A549 (cell line): Measurements from ENCODE around the gene RHOF.

ENCODE experiments used
- CTCF ChIP-seq: fragments of >200 bp; sonication (Bioruptor Twin); formaldehyde crosslinking; IDR thresholded peaks from 3 replicates; pipeline ENCODE4 v1.5.1; 2016
- EP300 ChIP-seq, 2 experiments: fragments of >200 bp; sonication (Bioruptor Twin); formaldehyde crosslinking; IDR thresholded peaks; 2 replicates in 1 of 2; 3 replicates in 1 of 2; pipeline ENCODE4 v1.6.1; 2016 to 2017
- HOXA7 ChIP-seq: fragments of 250-450 bp; sonication (Bioruptor Pico); IDR thresholded peaks from 2 replicates; pipeline ENCODE4 v1.5.0; 2020; ENCODE audit warnings: mild to moderate bottlenecking, moderate library complexity
- JUN ChIP-seq, 2 experiments: fragments of >200 bp; sonication (Bioruptor Twin); formaldehyde crosslinking; IDR thresholded peaks; 2 replicates in 1 of 2; 3 replicates in 1 of 2; pipeline ENCODE4 v1.6.1; 2016 to 2017
- MAZ ChIP-seq: fragments of 150-350 bp; IDR thresholded peaks from 2 replicates; pipeline ENCODE4 v1.6.1; 2014; ENCODE audit warnings: antibody characterized with exemption, low read depth, low read length, borderline replicate concordance
- PHF8 ChIP-seq: fragments of 200-600 bp; sonication (generic); IDR thresholded peaks from 2 replicates; pipeline ENCODE4 v1.6.1; 2016; ENCODE audit warnings: low read depth, mild to moderate bottlenecking, antibody characterized with exemption, moderate library complexity, borderline replicate concordance
- RNF2 ChIP-seq: fragments of 200-600 bp; sonication (generic); IDR thresholded peaks from 2 replicates; pipeline ENCODE4 v1.6.1; 2016; ENCODE audit warnings: low read depth, mild to moderate bottlenecking, antibody characterized with exemption, moderate library complexity, borderline replicate concordance
- TF ChIP-seq, protein P1 (sequence below): IDR thresholded peaks from 2 replicates; pipeline ENCODE4 v1.6.1; 2012

DNA sequence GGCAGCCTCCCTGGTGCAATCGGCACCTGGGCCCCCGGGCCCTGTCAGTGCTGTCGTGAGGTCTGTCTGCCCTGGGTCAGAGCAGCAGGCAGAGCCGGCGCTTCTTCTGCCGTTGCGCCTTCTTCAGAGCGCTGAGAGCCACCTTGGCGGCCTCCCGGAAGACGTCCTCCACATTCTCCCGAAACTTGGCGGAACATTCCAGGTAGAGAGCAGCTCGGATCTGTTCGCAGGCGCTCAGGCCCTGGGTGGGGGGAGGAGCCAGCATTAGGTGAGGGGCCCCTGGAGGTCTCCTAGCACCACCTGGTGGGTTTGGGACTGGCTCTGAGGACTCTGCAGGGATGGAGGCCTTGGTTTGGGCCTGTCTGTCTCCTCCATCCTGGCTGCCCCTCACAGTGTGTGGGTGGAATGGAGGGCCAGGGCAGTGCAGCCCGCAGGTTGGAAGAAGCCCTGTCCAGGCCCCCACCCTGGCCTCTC lies 14.0 kb downstream of the RHOF start:
- TF ChIP-seq EP300 (IDR thresholded peaks at IDR 0.05) (no peak), CTCF (no peak), HOXA7 (no peak), PHF8 (no peak), RNF2 (no peak), MAZ (no peak), JUN (IDR thresholded peaks at IDR 0.05) (no peak)
- TF ChIP-seq, protein P1, sequence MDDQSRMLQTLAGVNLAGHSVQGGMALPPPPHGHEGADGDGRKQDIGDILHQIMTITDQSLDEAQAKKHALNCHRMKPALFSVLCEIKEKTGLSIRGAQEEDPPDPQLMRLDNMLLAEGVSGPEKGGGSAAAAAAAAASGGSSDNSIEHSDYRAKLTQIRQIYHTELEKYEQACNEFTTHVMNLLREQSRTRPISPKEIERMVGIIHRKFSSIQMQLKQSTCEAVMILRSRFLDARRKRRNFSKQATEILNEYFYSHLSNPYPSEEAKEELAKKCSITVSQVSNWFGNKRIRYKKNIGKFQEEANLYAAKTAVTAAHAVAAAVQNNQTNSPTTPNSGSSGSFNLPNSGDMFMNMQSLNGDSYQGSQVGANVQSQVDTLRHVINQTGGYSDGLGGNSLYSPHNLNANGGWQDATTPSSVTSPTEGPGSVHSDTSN: no peak
